BJ (cell line): Measurements from ENCODE around the gene NBPF20. TPM values are rescaled to one million over a fixed set of nuclear protein-coding genes. Genes with fewer than 3 reads are reported as not detected.
A peak's percentile ranks its signal among the peaks of the same experiment; 100 is the strongest.
"Not testable (repeated sequence)": the region's sequence is repeated elsewhere in the genome, so short reads cannot be mapped to it uniquely, and the experiment has no call there.

Experiments
- CTCF ChIA-PET: fragments of 350-600 bp; formaldehyde crosslinking; extraction: SDS; loops from one replicate; lab custom pipeline; 2021; ENCODE audit warnings: antibody characterized with exemption, inconsistent platforms; lab: Yijun Ruan, JAX
- POLR2A ChIA-PET: fragments of 300-600 bp; sonication (Branson Sonifier 250); formaldehyde crosslinking; extraction: SDS; loops from one replicate; lab custom pipeline; 2021; ENCODE audit warnings: antibody characterized with exemption; lab: Charles Lee
- DNase-seq: peaks from one replicate; pipeline ENCODE4 v3.0.0-alpha.2; 2011; ENCODE audit warnings: low read depth
- H3K27me3 ChIP-seq: 2 replicates; pipeline ENCODE4 v1.6.0; 2011; ENCODE audit warnings: low read length; ENCODE audit not compliant: control insufficient read depth, insufficient read depth
- H3K36me3 ChIP-seq: 2 replicates; pipeline ENCODE4 v1.5.1; 2011; ENCODE audit warnings: low read length; ENCODE audit not compliant: control insufficient read depth, insufficient read depth
- H3K4me3 ChIP-seq: 2 replicates; pipeline ENCODE4 v1.5.1; 2011; ENCODE audit warnings: low read depth, mild to moderate bottlenecking, control low read depth, low read length
- polyA minus RNA-seq: library from RNA; depleted of rRNA, polyadenylated mRNA; stranded (reverse); fragments of >200 nt; gene quantifications from 2 replicates; pipeline ENCODE4 v1.2.3, GENCODE V29; 2011; rRNA and poly(A)+ RNA removed
- polyA plus RNA-seq: library from polyadenylated mRNA; depleted of rRNA; stranded (reverse); fragments of >200 nt; gene quantifications from 2 replicates; pipeline ENCODE4 v1.2.3, GENCODE V29; 2011; rRNA removed
- TF ChIP-seq, protein P1 (sequence below): IDR thresholded peaks from 2 replicates; pipeline ENCODE4 v1.5.1; 2011; ENCODE audit warnings: low read depth, mild to moderate bottlenecking, control low read depth, inconsistent platforms, low read length, moderate library complexity; ENCODE audit not compliant: insufficient read depth

NBPF20 gene
- polyA plus RNA-seq (1.4 and 2.1 TPM in 2 replicates), polyA minus RNA-seq (1.5 and 2.6 TPM in 2 replicates)

DNA sequence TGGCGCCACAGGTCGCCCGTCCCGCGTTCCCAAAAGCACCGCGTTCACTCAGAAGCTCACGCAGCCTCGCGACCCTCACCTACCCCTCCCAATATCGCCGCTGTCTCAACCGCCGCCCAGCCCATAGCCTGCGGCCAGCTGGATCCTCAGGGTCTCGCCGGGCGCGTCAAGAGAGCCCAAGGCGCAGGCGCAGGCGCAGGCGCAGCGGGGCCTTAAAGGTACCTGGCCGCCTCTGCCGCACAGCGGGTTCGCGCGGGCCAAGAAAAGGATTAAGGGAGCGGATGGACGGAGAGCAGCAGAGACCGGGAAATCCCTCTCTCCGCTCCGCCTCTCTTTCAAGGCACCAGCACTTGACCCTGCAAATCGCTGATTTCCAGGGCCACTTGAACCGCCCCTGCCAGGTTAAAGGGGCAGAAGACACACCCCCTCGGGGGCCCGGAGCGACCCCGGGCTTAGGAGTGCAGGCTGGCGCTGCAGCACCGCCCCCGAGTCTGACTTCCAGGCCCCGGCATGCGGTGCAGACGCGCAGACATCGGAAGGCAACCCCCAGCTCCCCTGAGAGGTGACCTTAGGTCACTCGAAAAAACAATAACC lies at the start of gene NBPF20:
Gene NBPF20, minus strand, starts transcription at position 168 of the 594 bp plus-strand sequence. CDS start 20,331 bp downstream, outside the sequence.
- no peaks in the 10 kb centered on the region for H3K36me3 ChIP-seq
- ChIA-PET POLR2A (no interaction called here), CTCF (no interaction called here)
- no peak for DNase-seq
- H3K4me3 ChIP-seq = peak within 1 kb of the TSS; percentile 66
- peaks cover 6% of the 10 kb centered on the region for H3K27me3 ChIP-seq
- TF ChIP-seq, protein P1, sequence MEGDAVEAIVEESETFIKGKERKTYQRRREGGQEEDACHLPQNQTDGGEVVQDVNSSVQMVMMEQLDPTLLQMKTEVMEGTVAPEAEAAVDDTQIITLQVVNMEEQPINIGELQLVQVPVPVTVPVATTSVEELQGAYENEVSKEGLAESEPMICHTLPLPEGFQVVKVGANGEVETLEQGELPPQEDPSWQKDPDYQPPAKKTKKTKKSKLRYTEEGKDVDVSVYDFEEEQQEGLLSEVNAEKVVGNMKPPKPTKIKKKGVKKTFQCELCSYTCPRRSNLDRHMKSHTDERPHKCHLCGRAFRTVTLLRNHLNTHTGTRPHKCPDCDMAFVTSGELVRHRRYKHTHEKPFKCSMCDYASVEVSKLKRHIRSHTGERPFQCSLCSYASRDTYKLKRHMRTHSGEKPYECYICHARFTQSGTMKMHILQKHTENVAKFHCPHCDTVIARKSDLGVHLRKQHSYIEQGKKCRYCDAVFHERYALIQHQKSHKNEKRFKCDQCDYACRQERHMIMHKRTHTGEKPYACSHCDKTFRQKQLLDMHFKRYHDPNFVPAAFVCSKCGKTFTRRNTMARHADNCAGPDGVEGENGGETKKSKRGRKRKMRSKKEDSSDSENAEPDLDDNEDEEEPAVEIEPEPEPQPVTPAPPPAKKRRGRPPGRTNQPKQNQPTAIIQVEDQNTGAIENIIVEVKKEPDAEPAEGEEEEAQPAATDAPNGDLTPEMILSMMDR = no peak

DNA sequence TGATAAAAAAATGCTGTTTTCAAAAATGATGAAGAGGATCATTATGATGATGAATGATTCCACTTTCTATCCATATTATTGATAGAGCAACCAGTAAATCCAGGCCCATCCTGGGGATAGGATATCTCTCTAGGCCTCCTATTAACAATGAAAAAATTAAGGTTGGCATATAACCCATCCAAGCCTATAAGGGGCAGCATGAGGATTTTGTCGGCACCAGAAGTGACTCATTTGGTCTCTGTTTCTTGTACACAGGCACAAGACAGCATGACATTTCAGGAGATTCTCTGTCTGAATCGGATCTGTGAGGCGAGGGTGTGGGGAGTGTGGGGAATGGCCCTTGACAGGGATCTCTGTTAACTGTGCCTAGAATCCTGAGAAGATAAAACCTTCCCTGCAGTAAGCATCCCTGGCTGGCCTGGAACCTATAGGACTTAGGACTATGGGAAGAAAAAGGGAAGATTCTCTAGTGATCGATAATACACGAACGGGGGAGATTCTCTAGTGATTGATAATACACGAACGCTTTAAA lies 49.5 kb upstream of the NBPF20 start:
- H3K36me3 ChIP-seq, CTCF ChIA-PET, DNase-seq, H3K4me3 ChIP-seq, H3K27me3 ChIP-seq, POLR2A ChIA-PET: not testable (repeated sequence)

GRCh38 chr1:145472731-145473130 lies 47.3 kb upstream of the NBPF20 start:
- POLR2A ChIA-PET, H3K27me3 ChIP-seq, CTCF ChIA-PET, H3K4me3 ChIP-seq, H3K36me3 ChIP-seq, DNase-seq: not testable (repeated sequence)

GRCh38 chr1:145471365-145471764 lies 46.0 kb upstream of the NBPF20 start:
- POLR2A ChIA-PET, H3K27me3 ChIP-seq, DNase-seq, H3K36me3 ChIP-seq, CTCF ChIA-PET, H3K4me3 ChIP-seq: not testable (repeated sequence)

DNA sequence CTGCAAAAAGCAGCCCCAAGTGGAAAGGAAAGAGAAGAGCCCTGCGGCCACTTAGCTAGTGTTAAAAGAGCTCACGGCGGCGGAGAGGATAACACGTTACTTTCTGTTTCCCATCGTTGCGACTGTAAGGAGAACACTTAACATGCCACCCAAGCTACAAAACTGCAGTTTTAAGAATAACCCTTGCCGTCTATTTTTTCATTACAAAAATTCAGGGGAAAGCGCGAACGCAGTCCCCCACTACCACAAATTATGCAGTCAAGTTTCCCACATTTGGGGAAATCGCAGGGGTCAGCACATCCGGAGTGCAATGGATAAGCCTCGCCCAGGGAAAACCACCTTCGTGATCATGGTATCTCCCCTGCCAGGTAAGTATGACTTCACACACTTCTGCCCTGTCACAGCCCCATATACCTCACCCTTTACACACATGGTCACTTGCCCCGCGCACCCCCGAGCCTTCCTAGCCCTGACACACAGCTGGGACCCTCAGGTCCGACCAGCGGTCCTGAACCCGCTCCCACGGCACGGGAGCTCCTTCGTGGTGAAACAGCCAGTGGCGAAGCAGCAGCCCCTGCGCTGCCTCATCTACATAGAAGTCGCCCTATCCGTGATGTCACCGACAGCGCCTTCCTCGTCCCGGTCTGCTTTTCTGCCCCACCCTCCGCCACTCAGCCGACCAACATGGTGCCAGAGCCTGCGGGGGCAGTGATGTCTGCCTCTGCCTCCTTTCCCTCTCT lies 40.2 kb upstream of the NBPF20 start:
- POLR2A ChIA-PET, H3K36me3 ChIP-seq, CTCF ChIA-PET, H3K27me3 ChIP-seq: not testable (repeated sequence)
- H3K4me3 ChIP-seq = peak overlapping the region; percentile 39
- peak; percentile 37 for DNase-seq

- DNase-seq, CTCF ChIA-PET, H3K27me3 ChIP-seq, H3K36me3 ChIP-seq, POLR2A ChIA-PET: not testable (repeated sequence)
- peak overlapping the region; percentile 39 for H3K4me3 ChIP-seq
Measured at GRCh38 chr1:145464708-145465336, 39.4 kb upstream of the NBPF20 start.

- DNase-seq, H3K4me3 ChIP-seq, H3K27me3 ChIP-seq, CTCF ChIA-PET, POLR2A ChIA-PET, H3K36me3 ChIP-seq: not testable (repeated sequence)
Measured at GRCh38 chr1:145464017-145464416, 38.6 kb upstream of the NBPF20 start.

- POLR2A ChIA-PET, DNase-seq, CTCF ChIA-PET, H3K27me3 ChIP-seq, H3K4me3 ChIP-seq, H3K36me3 ChIP-seq: not testable (repeated sequence)
Measured at GRCh38 chr1:145460684-145461083, 35.3 kb upstream of the NBPF20 start.

GRCh38 chr1:145460048-145460447 lies 34.6 kb upstream of the NBPF20 start:
- POLR2A ChIA-PET, CTCF ChIA-PET: not testable (repeated sequence)

DNA sequence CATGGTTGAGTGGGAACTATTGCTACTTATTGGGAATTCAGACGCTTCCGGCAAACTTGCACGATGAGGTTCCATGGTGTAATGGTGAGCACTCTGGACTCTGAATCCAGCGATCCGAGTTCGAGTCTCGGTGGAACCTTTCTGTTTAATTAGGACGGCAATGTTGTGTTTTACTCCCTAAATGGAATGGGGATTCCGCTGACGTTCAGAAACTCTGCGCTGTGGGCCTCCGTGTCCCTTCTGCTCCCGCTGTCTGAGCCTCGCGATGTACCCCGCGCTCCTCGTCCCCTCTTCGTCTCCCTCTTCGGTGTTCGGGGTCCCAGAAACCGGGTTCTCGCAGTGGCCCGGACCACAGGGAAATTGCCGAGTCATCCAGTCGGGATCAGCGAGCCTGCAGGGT lies 34.2 kb upstream of the NBPF20 start:
- H3K36me3 ChIP-seq, POLR2A ChIA-PET, DNase-seq, CTCF ChIA-PET, H3K4me3 ChIP-seq, H3K27me3 ChIP-seq: not testable (repeated sequence)

More at GRCh38 chr1:145460048-145460447, 34.6 kb upstream of the NBPF20 start:
- not testable (repeated sequence) for H3K27me3 ChIP-seq, H3K36me3 ChIP-seq, DNase-seq, H3K4me3 ChIP-seq

DNA sequence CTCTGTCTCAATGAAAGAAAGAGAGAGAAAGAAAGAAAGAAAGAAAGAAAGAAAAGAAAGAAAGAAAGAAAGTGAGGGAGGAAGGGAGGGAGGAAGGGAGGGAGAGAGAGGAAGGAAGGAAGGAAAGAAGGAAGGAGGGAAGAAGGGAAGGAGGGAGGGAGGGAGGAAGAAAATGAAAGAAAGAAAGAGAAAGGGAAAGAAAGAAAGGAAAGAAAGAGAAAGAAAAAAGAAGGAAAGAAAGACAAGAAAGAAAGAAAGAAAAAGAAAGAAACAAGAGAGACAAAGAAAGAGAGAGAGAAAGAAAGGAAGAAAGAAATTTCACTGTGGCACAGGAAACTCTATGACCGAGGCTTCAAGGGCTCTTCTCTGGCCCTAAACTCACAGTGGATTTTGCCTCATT lies 33.7 kb upstream of the NBPF20 start:
- H3K27me3 ChIP-seq, DNase-seq, H3K4me3 ChIP-seq, H3K36me3 ChIP-seq, POLR2A ChIA-PET, CTCF ChIA-PET: not testable (repeated sequence)

DNA sequence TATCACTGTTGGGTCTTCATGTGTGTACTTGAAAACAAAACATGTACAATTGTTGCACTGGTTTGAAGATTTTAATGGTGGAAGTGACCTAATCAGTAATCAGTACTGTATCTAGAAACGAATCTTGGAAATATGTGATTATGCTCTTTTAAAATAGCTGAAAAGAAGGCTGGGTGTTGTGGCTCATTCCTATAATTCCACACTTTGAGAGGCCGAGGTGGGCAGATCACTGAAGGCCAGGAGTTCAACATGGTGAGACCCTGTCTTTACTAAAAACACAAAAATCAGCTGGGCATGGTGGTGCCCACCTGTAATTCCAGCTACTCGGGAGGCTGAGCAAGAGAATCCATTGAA lies 29.4 kb upstream of the NBPF20 start:
- POLR2A ChIA-PET, H3K36me3 ChIP-seq, CTCF ChIA-PET, DNase-seq, H3K4me3 ChIP-seq, H3K27me3 ChIP-seq: not testable (repeated sequence)
